HepG2 (cell line): ENCODE results near the gene KRT71. TPM values are rescaled to one million over a fixed set of nuclear protein-coding genes. Genes with fewer than 3 reads are reported as not detected.

Experiments
- ATAC-seq: fragments of 200-7000 bp; cut with Tn5 transposase; 3 replicates; pipeline ENCODE4 v1.9.1; 2020; ENCODE audit warnings: mild to moderate bottlenecking, moderate library complexity
- BruUV-seq: library from RNA; stranded (reverse); fragments of 400-500 nt; replicated peaks from 2 replicates; lab custom pipeline; 2021; lab: Mats Ljungman, UMichigan
- CTCF ChIA-PET: fragments of 300-600 bp; formaldehyde crosslinking; extraction: SDS; loops from one replicate; lab custom pipeline; 2021; ENCODE audit warnings: low total read pairs, inconsistent platforms, low intra/inter-chr PET ratio; lab: Yijun Ruan, JAX
- POLR2A ChIA-PET: fragments of 350-600 bp; sonication (Branson Sonifier 250); formaldehyde crosslinking; loops from one replicate; lab custom pipeline; 2020; ENCODE audit warnings: antibody characterized with exemption, inconsistent platforms; lab: Yijun Ruan, JAX
- DNase-seq: peaks from one replicate; pipeline ENCODE4 v3.0.0-alpha.2; 2015; ENCODE audit warnings: low spot score
- FAIRE-seq: peaks from 3 replicates; lab custom pipeline; 2011; peaks lifted over from hg19 to GRCh38; lab: Jason Lieb, UNC
- H2AFZ ChIP-seq: one replicate; pipeline ENCODE4 v1.6.1; 2011; ENCODE audit warnings: low read length, inconsistent platforms
- H3K27ac ChIP-seq: fragments of 300-600 bp; 3 replicates; pipeline ENCODE4 v1.8.0; 2011; ENCODE audit warnings: mixed run types, mild to moderate bottlenecking, mixed read lengths, low read length, inconsistent platforms; ENCODE audit not compliant: insufficient read depth; ENCODE audit errors: extremely low read length
- H3K27me3 ChIP-seq, 2 experiments: fragments of 200-600 bp in 1 of 2; 2 replicates in 1 of 2; 3 replicates in 1 of 2; pipeline versions ENCODE4 v1.6.0 to v1.8.0; 2011; ENCODE audit warnings: low read length in 2 of 2, mild to moderate bottlenecking in 2 of 2, moderate library complexity in 2 of 2, inconsistent platforms in 1 of 2; ENCODE audit not compliant: insufficient read depth in 2 of 2, control insufficient read depth in 1 of 2
- H3K36me3 ChIP-seq, 2 experiments: fragments of 200-600 bp in 1 of 2; replicated peaks in 1 of 2; 2 replicates in 1 of 2; 3 replicates in 1 of 2; pipeline versions ENCODE4 v1.5.1 to v1.8.0; 2011; ENCODE audit warnings: low read length in 2 of 2, inconsistent platforms in 1 of 2; ENCODE audit not compliant: insufficient read depth in 2 of 2, control insufficient read depth in 1 of 2
- H3K4me1 ChIP-seq: 2 replicates; pipeline ENCODE4 v1.5.1; 2012; ENCODE audit warnings: low read length, inconsistent platforms; ENCODE audit not compliant: insufficient read depth
- H3K4me2 ChIP-seq: 2 replicates; pipeline ENCODE4 v1.6.0; 2011; ENCODE audit warnings: low read depth, low read length, inconsistent platforms
- H3K4me3 ChIP-seq, 3 experiments: fragments of 200-600 bp in 1 of 3; sonication (generic), shearing (Covaris generic) in 1 of 3; replicated peaks in 1 of 3; 2 replicates each; pipeline ENCODE4 v1.5.1; 2011 to 2016; ENCODE audit warnings: low read length in 3 of 3, inconsistent platforms in 2 of 3, low read depth in 2 of 3, mild to moderate bottlenecking in 2 of 3, control low read depth in 1 of 3, mixed read lengths in 1 of 3; ENCODE audit not compliant: insufficient read depth in 1 of 3
- H3K79me2 ChIP-seq: one replicate; pipeline ENCODE4 v1.6.1; 2011; ENCODE audit warnings: low read length, inconsistent platforms; ENCODE audit not compliant: insufficient read depth
- H3K9ac ChIP-seq: 2 replicates; pipeline ENCODE4 v1.6.0; 2011; ENCODE audit warnings: mild to moderate bottlenecking, low read depth, low read length, inconsistent platforms; ENCODE audit not compliant: insufficient read depth
- H3K9me3 ChIP-seq: 2 replicates; pipeline ENCODE4 v1.5.1; 2012; ENCODE audit warnings: mild to moderate bottlenecking, low read length
- H4K20me1 ChIP-seq: 2 replicates; pipeline ENCODE4 v1.6.0; 2011; ENCODE audit warnings: inconsistent platforms, mild to moderate bottlenecking, low read length, moderate library complexity; ENCODE audit not compliant: insufficient read depth
- AGO2 ChIP-seq: fragments of 200-400 bp; formaldehyde crosslinking; optimal IDR thresholded peaks from 2 replicates; pipeline ENCODE3; 2017; ENCODE audit warnings: mild to moderate bottlenecking, low read depth, low read length, moderate library complexity
- CREB1 ChIP-seq, 2 experiments: fragments of 450-650 bp in 1 of 2; IDR thresholded peaks; 2 replicates each; pipeline ENCODE4 v1.6.1; 2016 to 2017; ENCODE audit warnings: control low read depth in 1 of 2, mild to moderate bottlenecking in 1 of 2, missing compliant biosample characterization in 1 of 2, missing genetic modification characterization in 1 of 2
- HNF1A ChIP-seq, 2 experiments: sonication (generic) in 1 of 2; formaldehyde crosslinking in 1 of 2; IDR thresholded peaks; 2 replicates each; pipeline versions ENCODE4 v1.4.0 to v1.6.1; 2016 to 2020; ENCODE audit warnings: borderline replicate concordance in 1 of 2, low read depth in 1 of 2, mild to moderate bottlenecking in 1 of 2, missing genetic modification reagents in 1 of 2
- ZNF383 ChIP-seq: sonication (generic); formaldehyde crosslinking; IDR thresholded peaks from 2 replicates; pipeline ENCODE4 v1.4.0; 2020; ENCODE audit warnings: missing genetic modification reagents, mild to moderate bottlenecking, borderline replicate concordance
- ZSCAN25 ChIP-seq: sonication (generic); formaldehyde crosslinking; IDR thresholded peaks from 2 replicates; pipeline ENCODE4 v1.8.0; 2022; ENCODE audit warnings: mild to moderate bottlenecking, missing genetic modification reagents
- WGBS: methylation state at CpG from one replicate; pipeline ENCODE4 v1.1.6; 2017; ENCODE audit warnings: low lambda C conversion rate; 5-methylcytosine and 5-hydroxymethylcytosine counted together
- in situ Hi-C: cut with HindIII; loops from 2 replicates; pipeline ENCODE4 v1.10.0; 2017; ENCODE audit warnings: low pct_unique_long_range_greater_than_20kb; ENCODE audit not compliant: extremely low pct_ligation_motif_present
- intact Hi-C: fragments of 100-400 bp; cut with micrococcal nuclease; formaldehyde crosslinking; loops from one replicate; pipeline ENCODE4 v1.10.0; 2022; ENCODE audit not compliant: unreplicated experiment
- polyA plus RNA-seq, 8 experiments: library from polyadenylated mRNA; depleted of rRNA in 3 of 8; stranded (reverse) in 7 of 8; unstranded in 1 of 8; fragments of >200 nt; fragmentation: Illumina TruSeq in 4 of 8; extraction: Trizol in 4 of 8; gene quantifications; 2 replicates each; pipeline versions ENCODE4 v1.2.1 to v1.2.3, GENCODE V29; 2011 to 2016; ENCODE audit warnings: low read depth in 4 of 8, missing spikeins in 1 of 8, mixed read lengths in 1 of 8; ENCODE audit not compliant: insufficient read depth in 1 of 8
- total RNA-seq, 5 experiments: library from RNA; depleted of rRNA; stranded (reverse); fragments of >200 nt; fragmentation: Illumina TruSeq; extraction: Trizol; gene quantifications; 2 replicates each; pipeline ENCODE4 v1.2.3, GENCODE V29; 2016; ENCODE audit warnings: low read depth in 1 of 5

KRT71 gene
- total and polyA plus RNA-seq, 2 of the 13 experiments (the other 11 are each of a cell fraction or from before 2014, with no cell fraction given): not detected

GRCh38 chr12:52514471-52515318 is 38.2 kb downstream of the KRT71 start:
- WGBS: 68% methylated on average over 9 of the region's 14 CpGs
- H3K27me3 ChIP-seq: no peaks in the 10 kb centered on the region; a peak in 2 of 5 replicates
- no peaks in the 10 kb centered on the region for H3K79me2 ChIP-seq
- H3K9ac ChIP-seq: no peak overlapping the region
- intact Hi-C loops: no loop called here
- FAIRE-seq (no peak), DNase-seq (no peak), ATAC-seq (no peak)
- no peak for TF ChIP-seq CREB1 (IDR thresholded peaks at IDR 0.05)
- TF ChIP-seq CREB1 (CRISPR knock-in tag; IDR thresholded peaks at IDR 0.05): no peak
- TF ChIP-seq ZNF383 (CRISPR knock-in tag): no peak
- TF ChIP-seq ZSCAN25 (CRISPR knock-in tag): no peak
- TF ChIP-seq AGO2: no peak
- TF ChIP-seq HNF1A (IDR thresholded peaks at IDR 0.05; ENCODE audit: low read depth): no peak
- TF ChIP-seq HNF1A (CRISPR knock-in tag; IDR thresholded peaks at IDR 0.05; ENCODE audit: borderline replicate concordance): no peak
- POLR2A ChIA-PET: no interaction called here
- no peak overlapping the region for H3K4me2 ChIP-seq
- in situ Hi-C loops: no loop called here
- no peaks in the 10 kb centered on the region for H3K36me3 ChIP-seq
- H3K4me1 ChIP-seq: no peaks in the 10 kb centered on the region
- BruUV-seq: no TSS peak
- H3K9me3 ChIP-seq: peaks cover 14% of the 10 kb centered on the region
- no peak overlapping the region for H3K4me3 ChIP-seq
- CTCF ChIA-PET: no interaction called here
- H3K27ac ChIP-seq: no peak overlapping the region
- no peaks in the 10 kb centered on the region for H4K20me1 ChIP-seq
- no peak overlapping the region for H2AFZ ChIP-seq
